Measurements from ENCODE around the gene CBY3.
A peak's percentile ranks its signal among the peaks of the same experiment; 100 is the strongest.
"Not testable (repeated sequence)": the region's sequence is repeated elsewhere in the genome, so short reads cannot be mapped to it uniquely, and the experiment has no call there.

Gene CBY3

GRCh38 chr5:179678223-179679013 is 2.4 kb downstream of the CBY3 start:
- H3K9ac ChIP-seq (ENCODE audit: low read depth, low read length), result peak overlapping the region; percentile 87
- H3K27ac ChIP-seq (ENCODE audit: low read depth, low read length), result peak overlapping the region; percentile 76
- no peaks in the 10 kb centered on the region for H3K9me3 ChIP-seq (ENCODE audit: control insufficient read depth, insufficient read depth, low read length)
- peak overlapping the region; percentile 88 for H3K4me3 ChIP-seq (ENCODE audit: low read depth, low read length)
- no peaks in the 10 kb centered on the region; the same call in 1 of the 2 replicates for H3K4me1 ChIP-seq (ENCODE audit: control insufficient read depth, insufficient read depth, low read length)
- no peaks in the 10 kb centered on the region for H3K36me3 ChIP-seq (ENCODE audit: control insufficient read depth, insufficient read depth, low read length)
- H3K27me3 ChIP-seq (ENCODE audit: control insufficient read depth, insufficient read depth, low read length), result no peaks in the 10 kb centered on the region

- no peaks in the 10 kb centered on the region for H3K4me1 ChIP-seq (ENCODE audit: control insufficient read depth, insufficient read depth, low read length)
- H3K27me3 ChIP-seq (ENCODE audit: control insufficient read depth, insufficient read depth, low read length), result no peaks in the 10 kb centered on the region
- 0 out of 2 replicates have a peak, but pooled peaks cover 4% of the 10 kb centered on the region for H3K36me3 ChIP-seq (ENCODE audit: control insufficient read depth, insufficient read depth, low read length)
- H3K9me3 ChIP-seq (ENCODE audit: control insufficient read depth, insufficient read depth, low read length), result no peaks in the 10 kb centered on the region
- H3K9ac ChIP-seq (ENCODE audit: low read depth, low read length), result no peak overlapping the region
- H3K4me3 ChIP-seq (ENCODE audit: low read depth, low read length), result no peak overlapping the region
- H3K27ac ChIP-seq (ENCODE audit: low read depth, low read length), result no peak overlapping the region
Measured at GRCh38 chr5:179668391-179668790, 12.4 kb downstream of the CBY3 start.

GRCh38 chr5:179661647-179662046 is 19.2 kb downstream of the CBY3 start:
- H3K27me3 ChIP-seq (ENCODE audit: control insufficient read depth, insufficient read depth, low read length); H3K9ac ChIP-seq (ENCODE audit: low read depth, low read length); H3K27ac ChIP-seq (ENCODE audit: low read depth, low read length); H3K9me3 ChIP-seq (ENCODE audit: control insufficient read depth, insufficient read depth, low read length); H3K36me3 ChIP-seq (ENCODE audit: control insufficient read depth, insufficient read depth, low read length); H3K4me3 ChIP-seq (ENCODE audit: low read depth, low read length); H3K4me1 ChIP-seq (ENCODE audit: control insufficient read depth, insufficient read depth, low read length): not testable (repeated sequence)

- H3K27ac ChIP-seq (ENCODE audit: low read depth, low read length); H3K9me3 ChIP-seq (ENCODE audit: control insufficient read depth, insufficient read depth, low read length); H3K4me1 ChIP-seq (ENCODE audit: control insufficient read depth, insufficient read depth, low read length); H3K36me3 ChIP-seq (ENCODE audit: control insufficient read depth, insufficient read depth, low read length); H3K27me3 ChIP-seq (ENCODE audit: control insufficient read depth, insufficient read depth, low read length): not testable (repeated sequence)
- H3K9ac ChIP-seq (ENCODE audit: low read depth, low read length), result peak overlapping the region; percentile 56; the same call in 1 of the 2 replicates
- H3K4me3 ChIP-seq (ENCODE audit: low read depth, low read length), result peak overlapping the region; percentile 70
Measured at GRCh38 chr5:179658179-179658856, 22.5 kb downstream of the CBY3 start.

GRCh38 chr5:179657302-179658178 is 23.3 kb downstream of the CBY3 start:
- not testable (repeated sequence) for H3K27ac ChIP-seq (ENCODE audit: low read depth, low read length); H3K9ac ChIP-seq (ENCODE audit: low read depth, low read length); H3K27me3 ChIP-seq (ENCODE audit: control insufficient read depth, insufficient read depth, low read length); H3K4me1 ChIP-seq (ENCODE audit: control insufficient read depth, insufficient read depth, low read length); H3K9me3 ChIP-seq (ENCODE audit: control insufficient read depth, insufficient read depth, low read length); H3K36me3 ChIP-seq (ENCODE audit: control insufficient read depth, insufficient read depth, low read length); H3K4me3 ChIP-seq (ENCODE audit: low read depth, low read length)

- H3K27ac ChIP-seq (ENCODE audit: low read depth, low read length); H3K4me3 ChIP-seq (ENCODE audit: low read depth, low read length); H3K9me3 ChIP-seq (ENCODE audit: control insufficient read depth, insufficient read depth, low read length); H3K27me3 ChIP-seq (ENCODE audit: control insufficient read depth, insufficient read depth, low read length); H3K4me1 ChIP-seq (ENCODE audit: control insufficient read depth, insufficient read depth, low read length); H3K9ac ChIP-seq (ENCODE audit: low read depth, low read length); H3K36me3 ChIP-seq (ENCODE audit: control insufficient read depth, insufficient read depth, low read length): not testable (repeated sequence)
Measured at GRCh38 chr5:179653135-179653534, 27.7 kb downstream of the CBY3 start.

- H3K4me3 ChIP-seq (ENCODE audit: low read depth, low read length); H3K27ac ChIP-seq (ENCODE audit: low read depth, low read length); H3K27me3 ChIP-seq (ENCODE audit: control insufficient read depth, insufficient read depth, low read length); H3K9me3 ChIP-seq (ENCODE audit: control insufficient read depth, insufficient read depth, low read length); H3K9ac ChIP-seq (ENCODE audit: low read depth, low read length); H3K4me1 ChIP-seq (ENCODE audit: control insufficient read depth, insufficient read depth, low read length); H3K36me3 ChIP-seq (ENCODE audit: control insufficient read depth, insufficient read depth, low read length): not testable (repeated sequence)
Measured at GRCh38 chr5:179650245-179650644, 30.6 kb downstream of the CBY3 start.

GRCh38 chr5:179649166-179649703 is 31.6 kb downstream of the CBY3 start:
- not testable (repeated sequence) for H3K4me3 ChIP-seq (ENCODE audit: low read depth, low read length); H3K9ac ChIP-seq (ENCODE audit: low read depth, low read length); H3K9me3 ChIP-seq (ENCODE audit: control insufficient read depth, insufficient read depth, low read length); H3K4me1 ChIP-seq (ENCODE audit: control insufficient read depth, insufficient read depth, low read length); H3K36me3 ChIP-seq (ENCODE audit: control insufficient read depth, insufficient read depth, low read length); H3K27me3 ChIP-seq (ENCODE audit: control insufficient read depth, insufficient read depth, low read length); H3K27ac ChIP-seq (ENCODE audit: low read depth, low read length)

GRCh38 chr5:179648410-179648809 is 32.4 kb downstream of the CBY3 start:
- Histone ChIP-seq H3K27me3 (ENCODE audit: control insufficient read depth, insufficient read depth, low read length) (no peaks in the 10 kb centered on the region), H3K36me3 (ENCODE audit: control insufficient read depth, insufficient read depth, low read length) (no peaks in the 10 kb centered on the region), H3K4me3 (ENCODE audit: low read depth, low read length) (no peak overlapping the region), H3K9ac (ENCODE audit: low read depth, low read length) (no peak overlapping the region), H3K27ac (ENCODE audit: low read depth, low read length) (no peak overlapping the region), H3K9me3 (ENCODE audit: control insufficient read depth, insufficient read depth, low read length) (no peaks in the 10 kb centered on the region), H3K4me1 (ENCODE audit: control insufficient read depth, insufficient read depth, low read length) (no peaks in the 10 kb centered on the region)

GRCh38 chr5:179644766-179645165 is 36.1 kb downstream of the CBY3 start:
- H3K27me3 ChIP-seq (ENCODE audit: control insufficient read depth, insufficient read depth, low read length); H3K4me3 ChIP-seq (ENCODE audit: low read depth, low read length); H3K9ac ChIP-seq (ENCODE audit: low read depth, low read length); H3K9me3 ChIP-seq (ENCODE audit: control insufficient read depth, insufficient read depth, low read length); H3K4me1 ChIP-seq (ENCODE audit: control insufficient read depth, insufficient read depth, low read length); H3K27ac ChIP-seq (ENCODE audit: low read depth, low read length); H3K36me3 ChIP-seq (ENCODE audit: control insufficient read depth, insufficient read depth, low read length): not testable (repeated sequence)

Data from HUES48 (cell line).